ENCODE data around the gene FXYD6. TPM values are rescaled to one million over a fixed set of nuclear protein-coding genes. Genes with fewer than 3 reads are reported as not detected.

The FXYD6 gene
- total and polyA plus RNA-seq, 9 of the 15 experiments (the other 6 are each of a cell fraction or from before 2014, with no cell fraction given) = 0.07 to 0.35 TPM; not detected in 7

DNA sequence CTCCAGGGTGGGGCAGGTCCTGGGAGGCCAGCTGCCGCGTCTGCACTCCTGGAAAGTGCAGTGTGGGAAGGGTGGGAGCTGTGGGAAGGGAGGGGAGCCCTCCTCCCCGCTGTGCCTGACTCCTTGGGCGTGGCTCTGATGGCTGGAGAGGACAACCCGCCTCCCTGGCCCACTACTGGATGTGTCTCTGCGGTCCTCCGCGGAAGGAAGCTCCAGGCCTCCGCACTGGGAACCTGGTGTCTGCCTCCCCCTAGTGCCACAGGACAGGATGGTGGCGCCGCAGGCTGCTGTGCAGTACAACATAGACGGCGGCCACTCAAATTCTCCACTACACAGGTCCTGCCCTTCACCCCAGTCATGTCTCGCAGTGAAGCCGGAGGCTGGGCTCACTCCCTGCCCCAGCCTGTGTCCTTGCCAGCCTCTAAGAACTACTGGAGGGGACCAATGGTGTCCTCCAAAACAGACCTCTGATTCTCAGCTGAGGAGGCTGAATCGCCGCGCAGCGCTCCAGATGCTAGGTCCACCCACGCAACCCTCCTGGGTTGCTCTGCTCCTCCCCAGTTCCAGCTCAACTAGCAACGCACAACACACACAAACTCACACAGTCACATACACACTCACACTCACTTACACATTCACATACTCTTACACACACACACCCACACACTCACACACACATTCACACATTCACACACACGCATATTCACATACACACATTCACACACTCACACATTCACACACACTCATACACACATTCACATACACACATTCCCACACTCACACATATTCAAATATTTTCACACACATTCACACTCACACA, 67.0 kb downstream of the FXYD6 start (continued):
- TF ChIP-seq, protein P1, sequence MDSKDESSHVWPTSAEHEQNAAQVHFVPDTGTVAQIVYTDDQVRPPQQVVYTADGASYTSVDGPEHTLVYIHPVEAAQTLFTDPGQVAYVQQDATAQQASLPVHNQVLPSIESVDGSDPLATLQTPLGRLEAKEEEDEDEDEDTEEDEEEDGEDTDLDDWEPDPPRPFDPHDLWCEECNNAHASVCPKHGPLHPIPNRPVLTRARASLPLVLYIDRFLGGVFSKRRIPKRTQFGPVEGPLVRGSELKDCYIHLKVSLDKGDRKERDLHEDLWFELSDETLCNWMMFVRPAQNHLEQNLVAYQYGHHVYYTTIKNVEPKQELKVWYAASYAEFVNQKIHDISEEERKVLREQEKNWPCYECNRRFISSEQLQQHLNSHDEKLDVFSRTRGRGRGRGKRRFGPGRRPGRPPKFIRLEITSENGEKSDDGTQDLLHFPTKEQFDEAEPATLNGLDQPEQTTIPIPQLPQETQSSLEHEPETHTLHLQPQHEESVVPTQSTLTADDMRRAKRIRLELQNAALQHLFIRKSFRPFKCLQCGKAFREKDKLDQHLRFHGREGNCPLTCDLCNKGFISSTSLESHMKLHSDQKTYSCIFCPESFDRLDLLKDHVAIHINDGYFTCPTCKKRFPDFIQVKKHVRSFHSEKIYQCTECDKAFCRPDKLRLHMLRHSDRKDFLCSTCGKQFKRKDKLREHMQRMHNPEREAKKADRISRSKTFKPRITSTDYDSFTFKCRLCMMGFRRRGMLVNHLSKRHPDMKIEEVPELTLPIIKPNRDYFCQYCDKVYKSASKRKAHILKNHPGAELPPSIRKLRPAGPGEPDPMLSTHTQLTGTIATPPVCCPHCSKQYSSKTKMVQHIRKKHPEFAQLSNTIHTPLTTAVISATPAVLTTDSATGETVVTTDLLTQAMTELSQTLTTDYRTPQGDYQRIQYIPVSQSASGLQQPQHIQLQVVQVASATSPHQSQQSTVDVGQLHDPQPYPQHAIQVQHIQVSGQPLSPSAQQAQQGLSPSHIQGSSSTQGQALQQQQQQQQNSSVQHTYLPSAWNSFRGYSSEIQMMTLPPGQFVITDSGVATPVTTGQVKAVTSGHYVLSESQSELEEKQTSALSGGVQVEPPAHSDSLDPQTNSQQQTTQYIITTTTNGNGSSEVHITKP (IDR thresholded peaks at IDR 0.05; ENCODE audit: partially characterized antibody) = no peak
- TF ChIP-seq CREM (IDR thresholded peaks at IDR 0.05; ENCODE audit: low read depth) (no peak), CAMTA2 (CRISPR knock-in tag; conservative IDR thresholded peaks at IDR 0.05) (no peak), ZBTB1 (CRISPR knock-in tag; IDR thresholded peaks at IDR 0.05; ENCODE audit: borderline replicate concordance, low read depth) (no peak), ZNF316 (IDR thresholded peaks at IDR 0.05) (0 out of 2 replicates have a peak, but pooled peaks have one; percentile 17), BDP1 (IDR thresholded peaks at IDR 0.05; ENCODE audit: insufficient read depth, insufficient read length) (no peak), ETV1 (tag; conservative IDR thresholded peaks at IDR 0.05; ENCODE audit: low read depth) (no peak; the same call in 1 of the 2 replicates), NCOA1 (IDR thresholded peaks at IDR 0.05; ENCODE audit: low read depth) (no peak), MTF1 (CRISPR knock-in tag; IDR thresholded peaks at IDR 0.05; ENCODE audit: borderline replicate concordance) (no peak), TAF7 (tag; IDR thresholded peaks at IDR 0.05) (no peak), PTBP1 (IDR thresholded peaks at IDR 0.05; ENCODE audit: low read depth, low read length) (no peak), ZNF583 (CRISPR knock-in tag; IDR thresholded peaks at IDR 0.05) (no peak), SPI1 (IDR thresholded peaks at IDR 0.05; ENCODE audit: borderline replicate concordance, low read depth, low read length) (no peak), BCOR (IDR thresholded peaks at IDR 0.05) (peak; percentile 10; the same call in 1 of the 2 replicates), SMARCE1 (IDR thresholded peaks at IDR 0.05) (0 out of 2 replicates have a peak, but pooled peaks have one; percentile 39)
- TF ChIP-seq, protein P2, sequence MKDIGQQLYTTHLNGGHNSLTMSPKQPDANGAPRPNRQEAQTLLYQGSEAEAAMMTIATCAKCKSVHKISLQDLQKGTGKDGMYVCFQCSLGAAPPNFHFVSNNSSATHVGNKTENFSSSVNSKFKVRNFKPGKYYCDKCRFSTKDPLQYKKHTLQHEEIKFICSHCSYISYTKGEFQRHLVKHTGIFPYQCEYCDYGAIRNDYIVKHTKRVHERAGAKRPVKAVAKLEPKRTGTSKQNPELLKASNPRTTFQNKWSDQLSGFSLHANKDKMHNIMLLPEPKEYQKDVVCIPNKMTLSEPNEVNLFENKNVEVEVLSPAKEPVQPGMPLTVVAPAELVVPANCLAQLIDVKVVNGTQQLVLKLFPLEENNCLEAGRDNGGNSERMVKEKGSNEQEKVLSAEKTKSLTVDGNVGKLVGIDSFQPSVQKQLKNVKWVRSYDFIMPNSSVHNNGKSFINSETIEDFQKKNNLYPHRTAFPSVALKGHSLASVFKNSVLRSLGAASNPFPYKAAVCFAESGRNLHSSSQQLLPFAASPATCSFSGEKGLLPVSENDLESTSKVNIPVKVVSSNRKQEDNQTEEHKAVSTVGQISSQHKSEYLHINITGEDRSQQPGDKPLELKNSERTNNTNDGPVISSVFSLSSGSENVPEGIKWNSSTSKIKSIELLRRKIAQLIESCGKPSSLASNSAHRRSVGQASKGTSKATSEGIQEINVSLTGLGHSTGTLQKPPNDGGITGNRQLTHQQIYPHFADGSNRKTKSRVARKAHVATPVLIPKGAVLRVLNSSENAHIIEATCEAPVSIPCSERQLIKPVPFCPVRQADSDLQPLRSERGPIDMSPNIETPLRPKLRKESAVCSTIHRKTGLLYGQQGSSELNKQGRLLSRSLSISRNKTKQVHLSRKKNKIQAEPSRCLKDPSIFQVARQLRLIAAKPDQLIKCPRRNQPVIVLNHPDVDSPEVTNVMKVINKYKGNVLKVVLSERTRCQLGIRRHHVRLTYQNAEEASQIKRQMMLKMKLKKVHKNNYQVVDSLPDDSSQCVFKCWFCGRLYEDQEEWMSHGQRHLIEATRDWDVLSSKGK (CRISPR knock-in tag; IDR thresholded peaks at IDR 0.05) = no peak
- TF ChIP-seq, protein P3, sequence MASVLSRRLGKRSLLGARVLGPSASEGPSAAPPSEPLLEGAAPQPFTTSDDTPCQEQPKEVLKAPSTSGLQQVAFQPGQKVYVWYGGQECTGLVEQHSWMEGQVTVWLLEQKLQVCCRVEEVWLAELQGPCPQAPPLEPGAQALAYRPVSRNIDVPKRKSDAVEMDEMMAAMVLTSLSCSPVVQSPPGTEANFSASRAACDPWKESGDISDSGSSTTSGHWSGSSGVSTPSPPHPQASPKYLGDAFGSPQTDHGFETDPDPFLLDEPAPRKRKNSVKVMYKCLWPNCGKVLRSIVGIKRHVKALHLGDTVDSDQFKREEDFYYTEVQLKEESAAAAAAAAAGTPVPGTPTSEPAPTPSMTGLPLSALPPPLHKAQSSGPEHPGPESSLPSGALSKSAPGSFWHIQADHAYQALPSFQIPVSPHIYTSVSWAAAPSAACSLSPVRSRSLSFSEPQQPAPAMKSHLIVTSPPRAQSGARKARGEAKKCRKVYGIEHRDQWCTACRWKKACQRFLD (CRISPR knock-in tag; IDR thresholded peaks at IDR 0.05) = no peak
- TF ChIP-seq, protein P4, sequence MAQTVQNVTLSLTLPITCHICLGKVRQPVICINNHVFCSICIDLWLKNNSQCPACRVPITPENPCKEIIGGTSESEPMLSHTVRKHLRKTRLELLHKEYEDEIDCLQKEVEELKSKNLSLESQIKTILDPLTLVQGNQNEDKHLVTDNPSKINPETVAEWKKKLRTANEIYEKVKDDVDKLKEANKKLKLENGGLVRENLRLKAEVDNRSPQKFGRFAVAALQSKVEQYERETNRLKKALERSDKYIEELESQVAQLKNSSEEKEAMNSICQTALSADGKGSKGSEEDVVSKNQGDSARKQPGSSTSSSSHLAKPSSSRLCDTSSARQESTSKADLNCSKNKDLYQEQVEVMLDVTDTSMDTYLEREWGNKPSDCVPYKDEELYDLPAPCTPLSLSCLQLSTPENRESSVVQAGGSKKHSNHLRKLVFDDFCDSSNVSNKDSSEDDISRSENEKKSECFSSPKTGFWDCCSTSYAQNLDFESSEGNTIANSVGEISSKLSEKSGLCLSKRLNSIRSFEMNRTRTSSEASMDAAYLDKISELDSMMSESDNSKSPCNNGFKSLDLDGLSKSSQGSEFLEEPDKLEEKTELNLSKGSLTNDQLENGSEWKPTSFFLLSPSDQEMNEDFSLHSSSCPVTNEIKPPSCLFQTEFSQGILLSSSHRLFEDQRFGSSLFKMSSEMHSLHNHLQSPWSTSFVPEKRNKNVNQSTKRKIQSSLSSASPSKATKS (CRISPR knock-in tag; IDR thresholded peaks at IDR 0.05) = no peak

Data from K562 (cell line).